Peyer's patch (tissue), 4 donors: ENCODE measurements around the gene FARSA.

ENCODE experiments used
- CTCF ChIP-seq, 6 experiments: fragments of 450-650 bp in 4 of 6; fragments of 200-600 bp in 2 of 6; sonication (generic) in 1 of 6; IDR thresholded peaks; one replicate each; pipeline ENCODE4 v1.5.1; 2017 to 2019; ENCODE audit warnings: antibody characterized with exemption in 6 of 6, mild to moderate bottlenecking in 3 of 6, moderate library complexity in 1 of 6
- POLR2A ChIP-seq, 2 donors: fragments of 450-650 bp; IDR thresholded peaks; one replicate each; pipeline ENCODE4 v1.5.1; 2017; ENCODE audit warnings: antibody characterized with exemption in 2 of 2, mild to moderate bottlenecking in 2 of 2, moderate library complexity in 2 of 2

- TF ChIP-seq CTCF (IDR thresholded peaks at IDR 0.05), result no peak
- TF ChIP-seq POLR2A (IDR thresholded peaks at IDR 0.05), result no peak
Measured at GRCh38 chr19:12930002-12930645, 3.4 kb downstream of the FARSA start.
